CD4-positive, alpha-beta T cell treated with Interleukin-1 beta for 1 hour (primary cell): ENCODE results near the gene C1orf226.
"Not testable (repeated sequence)": the region's sequence is repeated elsewhere in the genome, so short reads cannot be mapped to it uniquely, and the experiment has no call there.

Experiments
- DNase-seq, 2 donors: peaks; one replicate each; pipeline ENCODE4 v3.0.0-alpha.2; 2020 to 2022

Gene C1orf226

DNA sequence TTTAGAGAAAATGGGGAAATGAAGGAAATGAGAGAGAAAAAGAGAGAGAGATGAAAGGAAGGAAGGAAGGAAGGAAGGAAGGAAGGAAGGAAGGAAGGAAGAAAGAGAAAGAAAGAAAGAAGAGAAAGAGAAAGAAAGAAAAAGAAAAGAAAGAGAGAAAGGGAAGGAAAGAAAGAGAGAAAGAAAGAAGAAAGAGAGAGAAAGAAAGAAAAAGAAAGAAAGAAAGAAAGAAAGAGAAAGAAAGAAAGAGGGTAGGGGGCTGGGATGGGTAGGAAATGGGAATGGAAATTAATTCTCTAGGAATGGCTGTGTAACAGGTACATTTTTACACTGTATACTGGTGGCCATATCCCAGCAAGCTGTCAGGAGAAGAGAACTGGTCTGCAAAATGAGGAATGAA lies 34.7 kb downstream of the C1orf226 start:
- no peak for DNase-seq

DNA sequence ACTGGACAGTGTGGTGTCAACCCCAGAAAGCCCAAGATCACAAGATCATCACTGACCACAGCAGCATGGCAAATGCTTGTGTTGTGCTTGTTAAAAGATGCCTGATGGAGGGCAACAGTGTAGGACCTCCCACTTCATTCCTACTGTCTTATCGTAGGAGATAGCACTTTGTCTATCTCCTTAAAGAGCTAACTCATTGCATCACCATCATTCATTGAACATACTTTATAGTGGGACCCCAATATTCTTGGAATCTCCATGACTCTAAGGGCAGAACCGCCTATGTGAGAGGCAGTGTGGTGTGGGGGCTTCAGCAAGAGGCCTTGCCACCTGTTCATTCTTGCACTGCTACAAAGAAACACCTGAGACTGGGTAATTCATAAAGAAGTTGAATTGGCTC lies 35.4 kb downstream of the C1orf226 start:
- no peak for DNase-seq

DNA sequence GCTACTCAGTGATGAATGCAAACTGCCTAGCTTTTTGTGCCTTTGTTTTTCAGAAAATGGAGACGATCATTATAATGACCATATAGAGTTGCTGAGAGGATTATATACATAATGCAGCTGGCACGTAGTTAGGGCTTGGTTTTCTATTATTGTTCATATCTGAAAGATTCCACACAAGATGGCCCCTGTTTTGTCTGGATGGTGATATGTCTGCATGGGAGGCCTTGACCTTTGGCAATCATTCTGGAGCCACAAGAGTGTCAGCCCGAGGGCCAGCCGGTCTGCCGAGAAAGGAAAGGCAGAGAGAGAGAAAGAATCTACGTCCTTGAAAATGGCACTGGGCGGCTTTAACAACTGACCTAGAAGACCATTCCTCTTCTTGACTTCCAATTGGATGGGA lies 36.1 kb downstream of the C1orf226 start:
- no peak for DNase-seq

DNA sequence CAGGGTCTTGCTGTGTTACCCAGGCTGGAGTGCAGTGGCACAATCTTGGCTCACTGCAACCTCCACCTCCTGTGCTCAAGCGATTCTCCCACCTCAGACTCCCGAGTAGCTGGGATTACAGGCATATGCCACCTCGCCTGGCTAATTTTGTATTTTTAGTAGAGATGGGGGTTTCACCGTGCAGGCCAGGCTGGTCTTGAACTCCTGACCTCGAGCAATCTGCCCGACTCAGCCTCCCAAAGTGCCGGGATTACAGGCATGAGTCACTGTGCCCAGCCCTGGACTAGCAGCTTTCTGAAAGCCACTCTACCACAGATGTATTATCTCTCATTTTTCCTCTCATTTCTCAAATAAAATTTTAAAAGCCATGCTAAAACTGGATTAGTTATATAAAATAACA lies 37.1 kb downstream of the C1orf226 start:
- not testable (repeated sequence) for DNase-seq

DNA sequence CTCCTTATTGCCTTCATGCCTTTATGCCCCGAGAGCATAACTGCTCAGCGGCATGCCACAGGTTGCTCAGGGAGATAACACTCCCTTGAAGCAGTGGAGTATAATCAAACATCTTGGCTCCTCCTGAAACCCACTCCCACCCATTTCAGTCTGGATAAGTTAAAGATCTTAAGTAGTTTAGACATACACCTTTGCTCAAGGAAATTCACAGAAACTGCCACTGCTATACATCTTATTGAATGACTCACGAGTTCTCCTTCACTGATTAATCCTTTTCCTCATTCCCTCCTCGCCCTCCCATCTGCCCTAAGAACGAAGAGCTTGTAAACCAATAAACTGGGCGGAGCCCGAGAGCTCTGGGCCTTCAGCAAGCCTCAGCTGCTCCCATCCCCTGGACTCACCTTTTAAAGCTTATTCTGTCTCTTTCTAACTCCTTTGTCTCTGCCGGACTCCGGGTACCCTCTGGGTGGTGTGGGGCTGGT lies 38.0 kb downstream of the C1orf226 start:
- DNase-seq, result not testable (repeated sequence)

DNA sequence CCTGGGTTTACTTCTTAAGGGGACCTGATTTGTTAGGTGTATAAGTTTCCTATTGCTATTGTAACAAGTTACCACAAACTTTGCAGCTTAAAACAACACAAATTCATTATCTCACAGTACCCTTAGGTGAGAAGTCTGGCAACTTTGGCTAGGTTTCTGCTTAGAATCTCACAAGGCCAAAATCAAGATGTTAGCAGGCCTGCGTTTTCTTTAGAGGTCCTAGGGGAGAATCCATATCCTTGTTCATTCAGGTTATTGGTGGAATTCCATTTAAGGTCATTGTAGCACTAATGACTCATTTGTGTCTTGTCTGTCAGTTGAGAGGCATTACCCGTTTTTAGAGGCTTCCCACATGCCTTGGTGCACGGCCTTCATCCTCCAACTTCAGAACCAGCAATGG lies 38.6 kb downstream of the C1orf226 start:
- DNase-seq, result no peak

DNA sequence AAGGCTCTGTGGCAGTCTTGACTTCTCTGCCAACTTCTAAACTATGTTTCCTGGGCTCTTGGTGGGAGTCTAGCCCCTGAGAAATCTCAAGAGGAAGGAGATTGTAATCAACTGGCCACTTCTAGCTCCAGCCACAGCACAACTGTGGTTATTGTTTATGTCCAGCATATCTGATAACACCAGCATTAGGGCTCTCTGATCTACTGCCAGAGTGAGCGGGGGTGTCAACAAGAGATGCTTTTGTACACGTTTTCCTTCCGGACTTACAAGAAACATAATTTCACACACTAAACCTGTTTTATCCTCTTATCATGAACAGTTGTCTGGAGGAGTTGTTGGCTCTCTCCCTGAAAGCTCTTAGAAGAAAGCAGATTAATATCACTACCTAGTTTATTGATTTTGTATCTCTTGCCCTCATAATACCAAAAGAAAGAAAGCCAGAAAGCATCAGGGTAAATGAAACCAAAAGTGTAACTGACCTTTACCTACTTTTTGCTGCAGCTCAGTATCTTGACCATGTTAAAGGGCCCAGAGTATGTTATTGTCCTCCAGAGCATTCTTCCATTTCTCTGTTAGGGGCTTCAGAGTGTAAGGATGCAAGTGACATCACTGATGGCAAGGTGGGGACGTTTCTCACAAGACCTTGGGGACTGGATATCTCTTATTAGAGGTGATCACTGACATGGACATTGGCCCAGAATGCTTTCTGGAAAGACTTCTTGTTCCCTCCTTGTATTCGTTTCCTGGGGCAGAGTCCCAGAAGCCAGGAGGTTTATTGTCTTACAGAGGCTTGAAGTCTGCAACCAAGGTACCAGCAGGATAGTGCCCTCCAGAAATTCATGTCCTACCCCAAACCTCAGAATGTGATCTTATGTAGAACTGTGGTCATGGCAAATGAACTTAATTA lies 40.0 kb downstream of the C1orf226 start:
- no peak for DNase-seq

DNA sequence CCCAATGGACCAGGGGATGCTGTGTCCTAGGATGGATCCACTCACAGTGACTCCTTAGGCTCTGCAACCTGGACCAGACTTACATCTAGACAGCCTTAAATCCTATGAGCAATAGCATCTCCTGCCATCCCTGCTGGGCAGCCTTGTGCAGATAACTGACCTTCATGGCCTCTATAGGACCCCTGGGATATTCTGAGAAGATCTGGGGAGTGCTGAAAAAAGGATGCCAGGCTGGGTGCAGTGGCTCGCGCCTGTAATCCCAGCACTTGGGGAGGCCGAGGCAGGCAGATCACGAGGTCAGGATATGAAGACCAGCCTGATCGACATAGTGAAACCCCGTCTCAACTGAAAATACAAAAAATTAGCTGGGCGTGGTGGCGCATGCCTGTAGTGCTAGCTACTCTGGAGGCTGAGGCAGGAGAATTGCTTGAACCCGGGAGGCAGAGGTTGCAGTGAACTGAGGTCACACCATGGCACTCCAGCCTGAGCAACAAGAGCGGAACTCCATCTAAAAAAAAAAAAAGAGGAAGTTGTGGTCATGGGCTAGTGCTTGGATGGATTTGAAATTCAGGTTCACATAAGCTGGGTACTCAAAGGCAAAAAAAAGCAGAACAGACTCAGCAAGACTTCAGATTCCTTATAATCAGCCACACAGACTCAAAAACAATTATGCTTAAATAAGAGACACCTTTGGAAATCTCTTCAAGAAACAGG lies 41.3 kb downstream of the C1orf226 start:
- peak in 1 of 2 donors; percentile 16 for DNase-seq

DNA sequence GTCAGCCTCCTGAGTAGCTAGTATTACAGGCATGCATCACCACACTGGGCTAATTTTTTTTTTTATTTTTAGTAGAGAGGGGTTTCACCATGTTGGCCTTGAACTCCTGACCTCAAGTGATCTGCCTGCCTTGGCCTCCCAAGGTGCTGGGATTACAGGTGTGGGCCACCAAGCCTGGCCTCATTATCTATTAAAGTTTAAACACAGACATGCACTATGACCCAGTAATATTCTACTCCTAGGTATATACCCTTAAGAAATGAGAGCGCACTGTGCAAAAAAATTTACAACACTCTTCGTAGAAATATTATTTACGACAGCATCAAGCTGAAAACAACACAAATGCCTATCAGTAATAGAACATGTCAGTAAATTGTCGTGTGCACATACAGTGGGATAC lies 49.1 kb downstream of the C1orf226 start:
- DNase-seq, result no peak

DNA sequence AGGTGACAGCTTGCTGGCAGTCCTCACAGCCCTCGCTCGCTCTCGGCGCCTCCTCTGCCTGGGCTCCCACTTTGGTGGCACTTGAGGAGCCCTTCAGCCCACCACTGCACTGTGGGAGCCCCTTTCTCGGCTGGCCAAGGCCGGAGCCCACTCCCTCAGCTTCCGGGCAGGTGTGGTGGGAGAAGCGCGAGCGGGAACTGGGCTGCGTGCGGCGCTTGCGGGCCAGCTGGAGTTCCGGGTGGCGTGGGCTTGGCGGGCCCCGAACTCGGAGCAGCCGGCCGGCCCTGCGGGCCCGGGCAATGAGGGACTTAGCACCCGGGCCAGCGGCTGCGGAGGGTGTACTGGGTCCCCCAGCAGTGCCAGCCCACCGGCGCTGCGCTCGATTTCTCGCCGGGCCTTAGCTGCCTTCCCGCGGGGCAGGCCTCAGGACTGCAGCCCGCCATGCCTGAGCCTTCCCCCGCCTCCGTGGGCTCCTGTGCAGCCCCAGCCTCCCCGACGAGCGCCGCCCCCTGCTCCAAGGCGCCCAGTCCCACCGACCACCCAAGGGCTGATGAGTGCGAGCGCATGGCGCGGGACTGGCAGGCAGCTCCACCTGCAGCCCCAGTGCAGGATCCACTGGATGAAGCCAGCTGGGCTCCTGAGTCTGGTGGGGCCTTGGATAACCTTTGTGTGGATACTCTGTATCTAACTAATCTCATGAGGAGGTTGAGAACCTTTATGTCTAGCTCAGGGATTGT lies 51.6 kb downstream of the C1orf226 start:
- DNase-seq, result not testable (repeated sequence)
